HL-60/S4 (cell line): ENCODE data around the gene HGFAC.
"Not testable (repeated sequence)": the region's sequence is repeated elsewhere in the genome, so short reads cannot be mapped to it uniquely, and the experiment has no call there.

ENCODE experiments used
- in situ Hi-C: fragments of 300-500 bp; cut with MboI; formaldehyde crosslinking; loops from 2 replicates; pipeline ENCODE4 v1.14.3; 2022; ENCODE audit warnings: low sequenced_read_pairs

Gene HGFAC

GRCh38 chr4:3410401-3411135 lies 31.2 kb upstream of the HGFAC start:
- in situ Hi-C loops, result no loop called here

GRCh38 chr4:3411190-3411589 lies 30.6 kb upstream of the HGFAC start:
- in situ Hi-C loops, result not testable (repeated sequence)

- in situ Hi-C loops, result no loop called here
Measured at GRCh38 chr4:3411676-3412075, 30.1 kb upstream of the HGFAC start.

- in situ Hi-C loops, result no loop called here
Measured at GRCh38 chr4:3412257-3413020, 29.3 kb upstream of the HGFAC start.

- in situ Hi-C loops, result no loop called here
Measured at GRCh38 chr4:3413217-3413671, 28.5 kb upstream of the HGFAC start.

GRCh38 chr4:3413675-3414420 lies 27.9 kb upstream of the HGFAC start:
- in situ Hi-C loops, result no loop called here

GRCh38 chr4:3414421-3415279 lies 27.1 kb upstream of the HGFAC start:
- in situ Hi-C loops, result no loop called here

- in situ Hi-C loops, result no loop called here
Measured at GRCh38 chr4:3415471-3416141, 26.2 kb upstream of the HGFAC start.

- in situ Hi-C loops, result no loop called here
Measured at GRCh38 chr4:3416270-3416669, 25.5 kb upstream of the HGFAC start.

- in situ Hi-C loops, result no loop called here
Measured at GRCh38 chr4:3416821-3417221, 24.9 kb upstream of the HGFAC start.

- in situ Hi-C loops, result no loop called here
Measured at GRCh38 chr4:3417448-3417847, 24.3 kb upstream of the HGFAC start.

GRCh38 chr4:3418029-3418762 lies 23.6 kb upstream of the HGFAC start:
- in situ Hi-C loops, result no loop called here

GRCh38 chr4:3419836-3420605 lies 21.7 kb upstream of the HGFAC start:
- in situ Hi-C loops, result no loop called here

GRCh38 chr4:3420606-3420955 lies 21.2 kb upstream of the HGFAC start:
- in situ Hi-C loops, result no loop called here

- in situ Hi-C loops, result no loop called here
Measured at GRCh38 chr4:3420956-3421355, 20.8 kb upstream of the HGFAC start.

GRCh38 chr4:3421470-3421869 lies 20.3 kb upstream of the HGFAC start:
- in situ Hi-C loops, result no loop called here

- in situ Hi-C loops, result no loop called here
Measured at GRCh38 chr4:3422241-3422801, 19.4 kb upstream of the HGFAC start.

GRCh38 chr4:3422808-3423297 lies 18.9 kb upstream of the HGFAC start:
- in situ Hi-C loops, result no loop called here
